Measurements from ENCODE around the gene CACNA1B.

Gene CACNA1B

DNA sequence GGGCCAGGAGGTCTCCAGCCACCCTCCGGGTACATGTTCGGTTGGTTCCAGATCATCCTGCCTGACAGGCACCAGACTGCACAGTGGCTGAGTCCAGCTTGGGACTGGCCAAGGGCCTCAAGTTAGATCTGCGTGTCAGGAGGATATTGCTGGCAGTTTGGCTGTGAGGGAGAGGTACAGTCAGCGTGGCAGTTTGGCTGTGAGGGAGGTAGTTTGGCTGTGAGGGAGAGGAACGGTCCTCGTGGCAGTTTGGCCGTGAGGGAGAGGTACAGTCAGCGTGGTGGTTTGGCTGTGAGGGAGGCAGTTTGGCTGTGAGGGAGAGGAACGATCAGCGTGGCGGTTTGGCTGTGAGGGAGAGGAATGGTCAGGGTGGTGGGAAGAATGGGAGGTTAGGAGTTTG lies 39.0 kb downstream of the CACNA1B start:
- CTCF ChIA-PET, result no interaction called here
- H3K27ac Mint-ChIP-seq, result no peak overlapping the region

DNA sequence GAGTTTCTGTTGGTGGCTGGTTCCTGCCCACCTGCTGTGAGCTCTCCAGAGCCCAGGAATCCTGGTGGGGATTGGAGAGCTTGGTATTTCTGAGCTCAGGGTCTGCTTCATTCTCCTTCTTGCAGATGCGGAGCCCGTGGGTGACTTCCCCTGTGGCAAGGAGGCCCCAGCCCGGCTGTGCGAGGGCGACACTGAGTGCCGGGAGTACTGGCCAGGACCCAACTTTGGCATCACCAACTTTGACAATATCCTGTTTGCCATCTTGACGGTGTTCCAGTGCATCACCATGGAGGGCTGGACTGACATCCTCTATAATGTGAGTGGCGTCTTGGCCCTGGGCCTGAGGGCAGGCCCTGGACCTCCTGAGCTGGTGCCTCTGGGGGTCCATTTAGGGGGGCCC lies 39.5 kb downstream of the CACNA1B start:
- Mint-ChIP-seq H3K4me3 (no peak overlapping the region), H3K4me1 (no peaks in the 10 kb centered on the region), H3K36me3 (no peaks in the 10 kb centered on the region), H3K9me3 (no peaks in the 10 kb centered on the region), H3K27me3 (no peaks in the 10 kb centered on the region), H3K27ac (no peak overlapping the region)
- no peak for DNase-seq
- CTCF ChIA-PET, result no interaction called here

More for the DNA sequence above, 39.0 kb downstream of the CACNA1B start:
- Mint-ChIP-seq H3K27me3 (no peaks in the 10 kb centered on the region), H3K36me3 (no peaks in the 10 kb centered on the region), H3K4me1 (no peaks in the 10 kb centered on the region), H3K9me3 (no peaks in the 10 kb centered on the region), H3K4me3 (no peak overlapping the region)
- no peak for DNase-seq

DNA sequence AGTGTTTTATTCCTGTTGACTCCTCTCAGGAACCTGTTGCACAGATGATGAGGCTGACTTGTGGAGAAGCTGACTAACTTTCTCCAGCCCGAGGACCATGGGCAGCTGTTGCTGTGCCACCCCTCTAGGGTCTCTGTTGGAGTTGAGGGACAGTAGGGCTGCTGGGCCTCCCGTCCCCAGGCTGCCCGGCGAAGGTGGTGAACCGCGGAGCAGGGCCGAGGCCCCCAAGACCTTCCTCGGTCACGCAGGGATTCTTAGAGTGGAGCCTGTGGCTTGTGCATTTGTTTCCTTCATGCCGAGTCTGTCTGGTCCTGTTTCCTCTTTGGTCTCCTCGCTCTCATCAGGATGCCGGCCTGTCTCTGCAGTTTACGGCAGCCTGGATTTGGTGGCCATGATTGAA lies 40.2 kb downstream of the CACNA1B start:
- DNase-seq, result no peak
- CTCF ChIA-PET, result no interaction called here
- Mint-ChIP-seq H3K27me3 (no peaks in the 10 kb centered on the region), H3K36me3 (no peaks in the 10 kb centered on the region), H3K9me3 (peaks cover 2% of the 10 kb centered on the region), H3K4me1 (no peaks in the 10 kb centered on the region), H3K4me3 (no peak overlapping the region), H3K27ac (no peak overlapping the region)

DNA sequence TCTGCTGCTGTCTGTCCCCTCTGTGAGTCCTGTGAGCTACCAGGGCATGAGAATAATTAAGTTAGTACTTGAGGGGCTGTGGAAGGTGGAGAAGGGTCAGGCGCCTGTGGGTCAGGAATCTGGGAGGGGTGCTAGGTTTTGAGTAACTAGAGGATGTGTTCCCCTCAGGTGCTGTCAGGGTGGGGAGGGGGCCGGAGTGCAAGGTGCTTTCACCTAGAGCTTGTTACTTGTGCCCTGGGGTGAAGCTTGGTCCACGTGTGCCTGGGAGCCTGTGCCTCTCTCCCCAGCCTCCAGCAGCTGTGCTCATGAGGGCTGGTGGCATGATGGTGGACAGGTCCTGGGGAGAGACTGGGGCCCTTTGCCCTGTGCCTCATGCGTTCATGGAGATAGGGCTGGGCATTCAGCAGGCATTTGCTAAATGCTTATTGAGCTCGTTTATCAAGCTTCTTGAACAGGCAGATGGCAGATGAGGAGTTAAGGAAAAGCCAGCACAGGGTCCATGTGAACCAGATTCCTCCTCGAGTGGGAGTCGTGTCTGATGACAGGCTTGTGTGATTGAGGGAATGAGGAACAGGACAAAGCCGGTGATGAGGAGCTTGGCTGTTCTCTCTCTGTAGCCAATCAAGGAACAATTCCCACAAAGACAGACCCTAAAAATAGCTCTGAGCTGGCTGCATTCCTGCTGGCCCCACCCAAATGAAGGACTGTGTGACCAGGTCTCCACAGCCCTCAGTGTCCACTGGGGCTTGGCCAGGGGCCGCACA lies 40.9 kb downstream of the CACNA1B start:
- Mint-ChIP-seq H3K4me3 (no peak overlapping the region), H3K9me3 (peaks cover 2% of the 10 kb centered on the region), H3K27me3 (no peaks in the 10 kb centered on the region), H3K27ac (no peak overlapping the region), H3K36me3 (no peaks in the 10 kb centered on the region), H3K4me1 (no peaks in the 10 kb centered on the region)
- no peak for DNase-seq
- CTCF ChIA-PET, result interaction anchor here (0.5 kb wide), 1 partner anchor 197 kb away, joined by 3 read pairs; no protein-coding TSS in a partner anchor

DNA sequence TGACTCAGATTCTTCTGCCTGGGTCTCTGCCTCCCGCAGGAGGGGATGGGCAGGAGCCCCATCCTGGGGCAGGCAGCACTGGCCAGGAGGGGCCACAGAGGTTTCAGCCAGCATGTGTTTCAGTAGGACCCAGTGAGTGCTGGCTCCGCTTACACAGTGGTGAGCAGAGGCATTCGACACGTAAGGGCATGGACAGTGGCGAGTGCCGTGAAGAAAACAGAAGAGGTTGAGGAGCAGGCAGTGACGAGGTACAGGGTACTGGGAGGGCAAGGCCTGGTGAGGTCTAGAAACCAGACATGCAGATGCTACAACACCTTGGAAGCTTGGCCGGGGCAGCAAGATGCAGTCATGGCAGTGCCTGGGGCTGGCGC lies 41.5 kb downstream of the CACNA1B start:
- CTCF ChIA-PET, result no interaction called here
- no peak overlapping the region for H3K4me3 Mint-ChIP-seq
- H3K4me1 Mint-ChIP-seq, result no peaks in the 10 kb centered on the region
- peaks cover 2% of the 10 kb centered on the region for H3K9me3 Mint-ChIP-seq
- no peak overlapping the region for H3K27ac Mint-ChIP-seq
- no peaks in the 10 kb centered on the region for H3K36me3 Mint-ChIP-seq
- no peak for DNase-seq
- no peaks in the 10 kb centered on the region for H3K27me3 Mint-ChIP-seq

DNA sequence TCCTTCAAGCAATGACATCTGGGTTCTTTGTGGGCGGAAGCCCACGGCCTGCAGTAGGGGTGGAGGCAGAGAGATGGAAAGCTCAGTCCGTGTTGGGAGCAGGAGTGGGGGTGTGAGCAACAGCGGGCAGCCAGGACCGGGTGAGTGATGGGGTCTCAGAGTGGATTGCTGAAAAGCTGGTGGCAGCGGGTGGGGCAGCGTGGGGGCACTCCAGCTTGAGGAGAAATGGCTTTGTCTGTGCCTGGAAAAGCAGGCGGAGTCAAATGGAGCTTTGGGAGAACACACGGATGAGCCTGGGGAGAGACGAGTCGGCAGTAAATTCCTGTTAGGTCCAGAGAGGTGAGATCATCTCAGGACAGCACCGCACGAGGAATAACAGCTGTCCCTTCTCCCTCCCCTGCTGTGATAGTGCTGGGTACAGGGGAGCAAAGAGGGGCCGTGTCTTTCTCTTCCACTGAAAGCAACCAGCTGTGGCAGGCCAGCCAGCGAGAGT lies 42.1 kb downstream of the CACNA1B start:
- CTCF ChIA-PET, result no interaction called here
- Mint-ChIP-seq H3K4me3 (no peak overlapping the region), H3K9me3 (peaks cover 2% of the 10 kb centered on the region), H3K36me3 (no peaks in the 10 kb centered on the region), H3K27ac (no peak overlapping the region), H3K4me1 (no peaks in the 10 kb centered on the region), H3K27me3 (no peaks in the 10 kb centered on the region)
- DNase-seq, result no peak

DNA sequence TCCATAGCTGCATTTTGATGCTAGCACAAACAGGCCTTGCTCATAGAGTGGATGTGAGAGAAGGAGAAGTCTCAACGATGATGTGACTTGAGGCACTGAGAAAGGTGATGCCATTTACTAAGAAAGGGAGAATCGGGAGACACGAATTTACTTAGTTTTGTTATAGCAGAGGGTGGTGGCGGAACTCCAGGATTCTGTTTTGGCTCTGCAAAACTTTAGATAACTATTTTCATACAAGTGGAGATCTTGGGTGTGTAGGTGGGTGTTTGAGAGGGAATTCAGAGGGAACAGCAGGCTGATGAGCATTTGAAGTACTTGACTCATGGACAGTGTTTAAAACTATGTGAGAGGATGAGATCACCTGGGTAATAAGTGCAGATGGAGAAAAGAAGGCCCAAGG lies 43.2 kb downstream of the CACNA1B start:
- Mint-ChIP-seq H3K4me3 (no peak overlapping the region), H3K36me3 (no peaks in the 10 kb centered on the region), H3K27ac (no peak overlapping the region), H3K9me3 (peaks cover 2% of the 10 kb centered on the region), H3K4me1 (no peaks in the 10 kb centered on the region), H3K27me3 (no peaks in the 10 kb centered on the region)
- CTCF ChIA-PET, result no interaction called here
- DNase-seq, result no peak

DNA sequence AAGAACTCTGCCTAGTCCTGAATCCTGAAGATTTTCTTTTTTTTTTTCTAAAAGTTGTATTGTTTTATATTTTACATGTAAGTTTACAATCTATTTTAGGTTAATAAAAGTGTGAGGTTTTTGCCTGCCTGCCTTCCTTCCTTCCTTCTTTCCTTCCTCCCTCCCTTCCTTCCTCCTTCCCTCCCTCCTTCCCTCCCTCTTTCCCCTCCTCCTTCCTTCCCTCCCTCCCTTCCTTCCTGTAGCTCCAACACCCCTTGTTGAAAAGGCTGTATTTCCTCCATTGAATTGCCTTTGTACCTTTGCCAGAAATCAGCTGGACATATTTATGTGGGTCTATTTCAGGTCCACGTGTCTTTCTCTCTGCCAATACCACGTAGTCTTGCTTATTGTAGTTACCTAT lies 46.6 kb downstream of the CACNA1B start:
- CTCF ChIA-PET, result interaction anchor here (0.7 kb wide), 1 partner anchor 184 kb away, joined by 4 read pairs; no protein-coding TSS in a partner anchor

DNA sequence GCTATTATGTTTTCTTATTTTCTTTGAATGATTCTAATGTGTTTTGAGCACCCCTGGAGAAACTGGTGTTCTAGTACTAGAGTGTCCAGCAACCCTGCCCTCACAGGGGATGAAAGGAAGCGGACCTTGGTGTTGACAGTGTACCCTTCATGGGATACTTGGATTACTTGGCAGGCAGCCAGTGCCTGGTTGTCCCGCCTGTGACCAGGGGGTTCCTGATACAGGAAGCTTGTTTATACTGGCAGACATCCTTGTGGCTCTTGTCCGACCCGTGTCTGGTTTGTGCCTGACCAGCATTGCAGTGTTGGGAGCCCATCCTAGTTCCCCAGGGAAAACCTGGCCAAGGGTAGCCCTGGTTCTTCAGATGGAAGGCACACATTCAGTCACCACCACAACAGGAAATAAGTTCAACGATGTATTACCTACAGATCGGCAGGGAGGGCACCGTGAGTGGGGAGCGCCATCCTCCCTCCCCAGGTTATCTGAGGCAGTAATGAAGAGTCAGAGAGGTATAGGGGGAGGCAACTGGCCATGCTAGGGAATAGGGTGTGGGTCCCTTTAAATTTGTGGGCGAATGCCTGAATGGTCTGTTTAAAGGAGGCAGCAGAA lies 47.3 kb downstream of the CACNA1B start:
- no peak for DNase-seq
- Mint-ChIP-seq H3K4me1 (no peaks in the 10 kb centered on the region), H3K4me3 (no peak overlapping the region), H3K27me3 (no peaks in the 10 kb centered on the region), H3K27ac (no peak overlapping the region), H3K36me3 (no peaks in the 10 kb centered on the region), H3K9me3 (peaks cover 11% of the 10 kb centered on the region)
- CTCF ChIA-PET, result no interaction called here

More for the DNA sequence above, 46.6 kb downstream of the CACNA1B start:
- Mint-ChIP-seq H3K4me1 (no peaks in the 10 kb centered on the region), H3K36me3 (no peaks in the 10 kb centered on the region), H3K27ac (no peak overlapping the region), H3K9me3 (peaks cover 11% of the 10 kb centered on the region), H3K4me3 (no peak overlapping the region), H3K27me3 (no peaks in the 10 kb centered on the region)
- no peak for DNase-seq

DNA sequence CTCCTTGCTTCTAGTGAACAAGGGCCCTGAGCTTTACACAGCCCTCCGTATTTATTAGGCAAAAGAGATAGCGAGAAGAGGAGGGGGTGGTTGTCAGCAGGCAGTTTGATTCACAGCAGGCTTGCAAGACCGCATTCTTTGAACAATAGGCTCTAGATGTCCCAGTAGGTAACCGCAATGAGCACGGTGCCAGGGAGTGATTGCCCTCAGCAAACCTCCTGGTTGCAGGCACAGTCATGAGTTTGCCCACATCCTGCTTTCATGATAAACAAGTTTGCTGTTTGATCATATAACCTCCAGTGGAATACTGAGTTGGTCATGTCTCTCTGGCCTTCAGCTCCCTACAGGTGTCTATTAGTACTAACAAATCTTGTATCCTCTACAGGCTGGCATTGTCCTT lies 66.1 kb downstream of the CACNA1B start:
- no peak overlapping the region for H3K4me3 Mint-ChIP-seq
- CTCF ChIA-PET, result interaction anchor here (0.5 kb wide), 1 partner anchor 1911 kb away, joined by 3 read pairs; no protein-coding TSS in a partner anchor
- H3K4me1 Mint-ChIP-seq, result no peaks in the 10 kb centered on the region
- DNase-seq, result no peak
- H3K27ac Mint-ChIP-seq, result no peak overlapping the region
- H3K9me3 Mint-ChIP-seq, result peaks cover 36% of the 10 kb centered on the region
- peaks cover 1% of the 10 kb centered on the region for H3K36me3 Mint-ChIP-seq
- no peaks in the 10 kb centered on the region for H3K27me3 Mint-ChIP-seq

DNA sequence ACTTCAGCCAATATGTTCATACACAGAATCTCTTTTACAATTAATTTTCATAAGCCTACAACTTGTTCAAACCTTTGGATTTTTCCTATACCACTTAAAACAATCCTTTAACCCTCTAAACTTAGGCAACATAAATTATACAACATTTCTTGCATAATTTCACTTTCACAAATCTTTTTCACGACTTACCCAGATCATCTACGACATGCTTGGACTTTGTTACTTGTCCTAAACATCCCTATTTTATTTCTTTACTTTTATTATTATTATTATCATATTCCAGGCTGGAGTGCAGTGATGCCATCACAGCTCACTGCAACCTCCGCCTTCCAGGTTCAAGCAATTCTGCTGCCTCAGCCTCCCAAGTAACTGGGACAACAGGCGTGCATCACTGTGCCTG lies 68.0 kb downstream of the CACNA1B start:
- Mint-ChIP-seq H3K4me1 (no peaks in the 10 kb centered on the region), H3K27ac (no peak overlapping the region), H3K36me3 (peaks cover 1% of the 10 kb centered on the region), H3K9me3 (peaks cover 36% of the 10 kb centered on the region), H3K27me3 (no peaks in the 10 kb centered on the region), H3K4me3 (no peak overlapping the region)
- CTCF ChIA-PET, result no interaction called here
- no peak for DNase-seq

DNA sequence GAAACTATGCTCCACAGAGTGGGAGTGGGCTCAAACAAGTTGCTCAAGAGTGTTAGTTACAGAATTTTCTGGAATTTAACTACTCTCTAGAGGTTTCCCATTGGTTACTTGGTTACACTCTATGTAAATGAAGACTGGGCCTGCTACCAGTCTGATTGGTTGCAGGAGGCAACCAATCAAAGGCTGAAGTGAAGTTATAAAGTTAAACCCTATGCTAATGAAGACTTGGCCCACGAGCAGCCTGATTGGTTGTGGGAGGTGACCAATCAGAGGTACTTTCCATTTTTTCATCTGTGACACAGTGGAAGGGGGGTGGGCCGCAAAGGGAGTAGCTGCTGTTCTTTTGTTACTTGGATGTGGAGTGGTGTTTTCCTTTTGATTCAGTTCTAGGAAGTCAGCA lies 69.4 kb downstream of the CACNA1B start:
- Mint-ChIP-seq H3K4me3 (no peak overlapping the region), H3K36me3 (peaks cover 1% of the 10 kb centered on the region), H3K9me3 (peaks cover 36% of the 10 kb centered on the region), H3K4me1 (no peaks in the 10 kb centered on the region), H3K27ac (no peak overlapping the region), H3K27me3 (no peaks in the 10 kb centered on the region)
- no peak for DNase-seq
- CTCF ChIA-PET, result no interaction called here

DNA sequence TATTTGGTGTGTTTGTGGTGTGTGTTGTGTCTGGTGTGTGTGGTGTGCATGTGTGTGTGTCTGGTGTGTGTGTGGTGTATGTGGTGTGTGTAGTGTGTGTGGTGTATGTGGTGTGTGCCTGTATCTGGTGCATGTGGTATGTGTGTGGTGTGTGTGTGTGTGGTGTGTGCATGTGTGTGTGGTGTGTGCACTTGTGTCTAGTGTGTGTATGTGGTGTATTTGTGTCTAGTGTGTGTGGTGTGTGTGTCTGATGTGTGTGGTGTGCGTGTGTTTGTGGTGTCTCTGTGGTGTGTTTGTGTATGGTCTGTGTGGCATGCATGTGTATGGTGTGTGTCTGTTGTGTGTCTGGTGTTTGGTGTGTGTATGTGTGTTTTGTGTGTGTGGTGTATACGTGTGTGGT lies 71.1 kb downstream of the CACNA1B start:
- Mint-ChIP-seq H3K4me1 (no peaks in the 10 kb centered on the region), H3K27me3 (no peaks in the 10 kb centered on the region), H3K9me3 (peaks cover 27% of the 10 kb centered on the region), H3K36me3 (no peaks in the 10 kb centered on the region), H3K27ac (no peak overlapping the region), H3K4me3 (no peak overlapping the region)
- CTCF ChIA-PET, result no interaction called here
- no peak for DNase-seq

DNA sequence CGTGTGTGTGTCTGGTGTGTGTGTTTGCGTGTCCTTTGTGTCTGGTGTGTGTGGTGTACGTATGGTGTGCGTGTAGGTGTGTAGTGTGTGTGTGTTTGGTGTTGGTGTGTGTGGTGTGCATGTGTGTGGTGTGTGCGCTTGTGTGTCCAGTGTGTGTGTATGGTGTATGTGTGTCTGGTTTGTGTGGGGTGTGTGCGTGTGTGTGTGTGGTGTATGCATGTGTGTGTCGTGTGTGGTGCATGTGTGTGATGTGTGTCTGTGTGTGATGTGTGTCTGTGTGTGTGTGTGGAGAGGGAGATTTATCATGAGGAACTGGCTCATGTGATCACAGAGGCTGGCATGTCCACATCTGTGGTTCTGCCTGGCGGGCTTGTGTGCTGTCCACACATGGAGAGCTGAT lies 71.7 kb downstream of the CACNA1B start:
- CTCF ChIA-PET, result no interaction called here
- Mint-ChIP-seq H3K4me1 (no peaks in the 10 kb centered on the region), H3K36me3 (no peaks in the 10 kb centered on the region), H3K9me3 (peaks cover 21% of the 10 kb centered on the region), H3K27ac (no peak overlapping the region), H3K27me3 (no peaks in the 10 kb centered on the region), H3K4me3 (no peak overlapping the region)
- DNase-seq, result no peak

DNA sequence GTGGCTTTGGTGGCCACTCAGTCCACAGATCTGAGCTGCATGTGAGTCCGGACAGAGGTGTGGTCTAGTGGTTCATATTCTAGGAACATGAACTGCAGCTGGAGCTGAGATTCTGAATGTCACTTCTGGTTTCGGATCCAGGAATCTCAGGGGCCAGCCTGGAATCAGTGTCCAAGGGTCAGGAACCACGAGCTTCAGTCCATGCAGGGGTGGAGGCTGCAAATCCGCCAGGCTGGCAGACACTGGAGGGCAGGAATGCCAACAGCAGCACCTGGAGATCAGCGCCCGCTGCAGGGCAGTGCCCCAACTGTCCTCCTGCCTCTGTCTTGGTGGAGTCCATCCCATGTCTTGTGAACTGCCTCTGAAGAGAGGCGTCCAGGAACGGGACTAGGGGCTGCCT lies 73.5 kb downstream of the CACNA1B start:
- CTCF ChIA-PET, result no interaction called here
- no peaks in the 10 kb centered on the region for H3K36me3 Mint-ChIP-seq
- no peak overlapping the region for H3K4me3 Mint-ChIP-seq
- no peaks in the 10 kb centered on the region for H3K27me3 Mint-ChIP-seq
- H3K4me1 Mint-ChIP-seq, result no peaks in the 10 kb centered on the region
- H3K27ac Mint-ChIP-seq, result no peak overlapping the region
- peaks cover 12% of the 10 kb centered on the region for H3K9me3 Mint-ChIP-seq
- DNase-seq, result no peak

Data from activated naive CD4-positive, alpha-beta T cell treated with anti-CD3 and anti-CD28 coated beads, Interleukin-2, amount 10 ng/mL, durations not matched to agents 7 days and 5 days (primary cell).